Activated CD8-positive, alpha-beta T cell treated with anti-CD3 and anti-CD28 coated beads for 36 hours (primary cell): ENCODE data around the gene CEP164. TPM values are rescaled to one million over a fixed set of nuclear protein-coding genes. Genes with fewer than 3 reads are reported as not detected.

Experiments used
- ATAC-seq: fragments of 200-7000 bp; cut with Tn5 transposase; one replicate; pipeline ENCODE4 v1.10.0; 2021; ENCODE audit warnings: mild to moderate bottlenecking, moderate library complexity
- CTCF ChIA-PET: fragments of 350-600 bp; sonication (Branson Sonifier 250); formaldehyde crosslinking; loops from one replicate; lab custom pipeline; 2021; ENCODE audit warnings: antibody characterized with exemption; lab: Charles Lee
- POLR2A ChIA-PET: fragments of 350-600 bp; sonication (Branson Sonifier 250); formaldehyde crosslinking; loops from one replicate; lab custom pipeline; 2021; ENCODE audit warnings: antibody characterized with exemption; lab: Charles Lee
- DNase-seq: peaks from one replicate; pipeline ENCODE4 v3.0.0-alpha.2; 2020
- H3K27ac Mint-ChIP-seq: one replicate; pipeline ENCODE4 v1.8.0; 2021; ENCODE audit warnings: mild to moderate bottlenecking, mixed read lengths
- H3K27me3 Mint-ChIP-seq: one replicate; pipeline ENCODE4 v1.8.0; 2021; ENCODE audit warnings: mixed read lengths
- H3K36me3 Mint-ChIP-seq: one replicate; pipeline ENCODE4 v1.8.0; 2021; ENCODE audit warnings: low read depth, mixed read lengths
- H3K4me1 Mint-ChIP-seq: one replicate; pipeline ENCODE4 v1.8.0; 2021; ENCODE audit warnings: low read depth, mixed read lengths
- H3K4me3 Mint-ChIP-seq: one replicate; pipeline ENCODE4 v1.8.0; 2021; ENCODE audit warnings: mild to moderate bottlenecking, moderate library complexity, mixed read lengths
- H3K9me3 Mint-ChIP-seq: one replicate; pipeline ENCODE4 v1.8.0; 2021; ENCODE audit warnings: mixed read lengths
- intact Hi-C: fragments of 100-400 bp; cut with micrococcal nuclease; formaldehyde crosslinking; loops from one replicate; pipeline ENCODE4 v1.10.0; 2022
- total RNA-seq, 2 experiments: library from RNA; stranded (reverse); gene quantifications; one replicate each; pipeline ENCODE4 v1.2.3, GENCODE V29; 2021
- TF ChIP-seq, protein P1 (sequence below): fragments of 200-600 bp; IDR thresholded peaks from one replicate; pipeline ENCODE4 v1.8.0; 2022; ENCODE audit warnings: antibody characterized with exemption, mild to moderate bottlenecking

Gene CEP164
- total RNA-seq, 2 experiments from 2014 or later, result 24.0 to 25.5 TPM

DNA sequence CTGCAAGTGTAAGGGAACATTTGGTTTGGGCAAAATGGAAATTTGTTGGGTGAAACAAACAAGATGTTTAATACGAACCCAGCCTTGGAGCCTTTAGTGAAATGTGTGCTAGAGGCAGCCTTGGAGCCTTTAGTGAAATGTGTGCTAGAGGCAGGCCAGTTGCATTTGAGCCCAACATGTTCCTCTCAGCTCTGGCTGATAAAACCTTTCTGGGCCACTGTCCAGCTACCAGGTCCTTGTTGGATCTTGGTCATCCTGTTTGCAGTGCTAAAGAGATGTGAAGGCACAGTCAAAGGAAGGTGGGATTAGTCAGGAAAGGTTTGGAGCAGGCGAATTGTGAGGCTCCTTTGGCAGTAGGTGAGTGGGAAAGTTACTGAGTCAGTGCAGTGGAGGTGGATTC is 48.9 kb downstream of the CEP164 start:
- DNase-seq (no peak), ATAC-seq (no peak)
- TF ChIP-seq, protein P1, sequence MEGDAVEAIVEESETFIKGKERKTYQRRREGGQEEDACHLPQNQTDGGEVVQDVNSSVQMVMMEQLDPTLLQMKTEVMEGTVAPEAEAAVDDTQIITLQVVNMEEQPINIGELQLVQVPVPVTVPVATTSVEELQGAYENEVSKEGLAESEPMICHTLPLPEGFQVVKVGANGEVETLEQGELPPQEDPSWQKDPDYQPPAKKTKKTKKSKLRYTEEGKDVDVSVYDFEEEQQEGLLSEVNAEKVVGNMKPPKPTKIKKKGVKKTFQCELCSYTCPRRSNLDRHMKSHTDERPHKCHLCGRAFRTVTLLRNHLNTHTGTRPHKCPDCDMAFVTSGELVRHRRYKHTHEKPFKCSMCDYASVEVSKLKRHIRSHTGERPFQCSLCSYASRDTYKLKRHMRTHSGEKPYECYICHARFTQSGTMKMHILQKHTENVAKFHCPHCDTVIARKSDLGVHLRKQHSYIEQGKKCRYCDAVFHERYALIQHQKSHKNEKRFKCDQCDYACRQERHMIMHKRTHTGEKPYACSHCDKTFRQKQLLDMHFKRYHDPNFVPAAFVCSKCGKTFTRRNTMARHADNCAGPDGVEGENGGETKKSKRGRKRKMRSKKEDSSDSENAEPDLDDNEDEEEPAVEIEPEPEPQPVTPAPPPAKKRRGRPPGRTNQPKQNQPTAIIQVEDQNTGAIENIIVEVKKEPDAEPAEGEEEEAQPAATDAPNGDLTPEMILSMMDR, result no peak
- H3K27me3 Mint-ChIP-seq, result no peaks in the 10 kb centered on the region
- intact Hi-C loops, result no loop called here
- H3K27ac Mint-ChIP-seq, result no peak overlapping the region
- no peaks in the 10 kb centered on the region for H3K4me1 Mint-ChIP-seq
- no peaks in the 10 kb centered on the region for H3K9me3 Mint-ChIP-seq
- ChIA-PET CTCF (interaction anchor here (2.2 kb wide), 1 partner anchor 50 kb away, joined by 7 read pairs; no protein-coding TSS in a partner anchor), POLR2A (no interaction called here)
- peaks cover 16% of the 10 kb centered on the region for H3K36me3 Mint-ChIP-seq
- no peak overlapping the region for H3K4me3 Mint-ChIP-seq

DNA sequence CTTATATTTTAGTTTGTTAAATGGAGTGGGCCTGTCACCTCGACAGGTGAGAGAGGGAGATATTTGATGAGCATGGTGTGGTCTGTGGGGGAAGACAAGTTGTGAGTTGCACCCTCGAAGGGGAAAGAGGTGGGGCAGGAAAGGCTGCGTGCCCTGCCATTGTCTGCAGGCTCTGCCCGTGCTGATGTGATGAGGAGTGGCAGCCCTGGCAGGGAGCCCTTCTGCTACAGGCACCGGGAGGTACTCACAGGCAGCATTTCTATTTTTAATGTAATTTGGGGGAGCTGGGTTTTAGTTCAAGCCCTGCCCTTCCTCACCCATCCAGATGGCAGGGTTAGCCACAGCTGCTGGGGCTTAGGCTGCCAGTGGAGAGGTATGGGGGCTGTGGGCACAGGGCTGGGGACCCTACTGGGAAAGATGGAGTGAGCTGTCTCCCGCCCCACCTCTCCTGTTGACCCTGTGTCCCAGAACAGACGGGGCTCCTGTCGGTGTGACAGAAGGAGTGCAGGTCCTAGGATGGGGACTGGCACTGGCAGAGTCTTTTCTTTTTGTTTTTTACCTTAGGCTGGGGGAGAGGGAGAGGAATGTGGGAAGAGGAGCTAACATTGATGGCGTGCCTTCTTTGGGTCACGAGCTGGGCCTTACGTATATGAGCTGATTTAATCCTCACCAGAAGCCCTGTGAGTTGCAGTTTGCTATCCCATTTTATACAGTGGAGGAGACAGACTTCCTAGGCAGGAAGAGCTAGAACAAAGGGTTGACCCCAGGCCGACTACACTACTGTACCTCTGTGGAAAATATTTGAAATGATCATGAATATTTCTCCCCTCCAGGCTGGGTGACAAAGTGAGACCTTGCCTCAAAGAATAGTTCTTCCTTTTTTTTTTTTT is 51.6 kb downstream of the CEP164 start:
- ATAC-seq (no peak), DNase-seq (no peak)
- Mint-ChIP-seq H3K27ac (no peak overlapping the region), H3K9me3 (no peaks in the 10 kb centered on the region), H3K36me3 (peaks cover 7% of the 10 kb centered on the region), H3K4me1 (no peaks in the 10 kb centered on the region), H3K27me3 (no peaks in the 10 kb centered on the region), H3K4me3 (no peak overlapping the region)
- ChIA-PET POLR2A (interaction anchor here (0.8 kb wide), 1 partner anchor 11 kb away, joined by 6 read pairs; no protein-coding TSS in a partner anchor), CTCF (no interaction called here)
- TF ChIP-seq, protein P1, result no peak
- intact Hi-C loops, result no loop called here

DNA sequence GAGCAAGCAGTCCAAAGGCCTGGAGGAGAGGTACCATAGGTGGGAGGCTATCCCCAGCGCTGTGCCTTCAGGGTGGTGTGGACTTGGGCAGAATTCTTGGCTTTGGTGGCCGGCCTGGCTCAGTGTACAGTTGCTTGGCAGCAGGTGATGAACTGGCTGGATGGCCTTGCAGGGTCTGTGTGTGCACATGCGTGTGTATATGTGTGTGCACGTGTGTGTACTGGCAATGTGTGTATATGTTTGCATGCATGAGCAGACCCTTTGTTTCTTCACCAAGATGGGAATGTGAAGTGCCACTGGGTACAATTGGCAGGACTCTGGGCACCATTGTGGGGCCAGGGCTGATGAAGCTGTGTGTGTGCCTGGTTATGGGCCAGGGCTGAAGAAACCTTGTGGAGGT is 53.0 kb downstream of the CEP164 start:
- Mint-ChIP-seq H3K36me3 (peaks cover 4% of the 10 kb centered on the region), H3K27me3 (no peaks in the 10 kb centered on the region), H3K4me1 (no peaks in the 10 kb centered on the region), H3K4me3 (no peak overlapping the region), H3K27ac (no peak overlapping the region), H3K9me3 (no peaks in the 10 kb centered on the region)
- no peak for ATAC-seq
- intact Hi-C loops, result no loop called here
- ChIA-PET POLR2A (no interaction called here), CTCF (no interaction called here)
- DNase-seq, result no peak
- TF ChIP-seq, protein P1, result no peak

DNA sequence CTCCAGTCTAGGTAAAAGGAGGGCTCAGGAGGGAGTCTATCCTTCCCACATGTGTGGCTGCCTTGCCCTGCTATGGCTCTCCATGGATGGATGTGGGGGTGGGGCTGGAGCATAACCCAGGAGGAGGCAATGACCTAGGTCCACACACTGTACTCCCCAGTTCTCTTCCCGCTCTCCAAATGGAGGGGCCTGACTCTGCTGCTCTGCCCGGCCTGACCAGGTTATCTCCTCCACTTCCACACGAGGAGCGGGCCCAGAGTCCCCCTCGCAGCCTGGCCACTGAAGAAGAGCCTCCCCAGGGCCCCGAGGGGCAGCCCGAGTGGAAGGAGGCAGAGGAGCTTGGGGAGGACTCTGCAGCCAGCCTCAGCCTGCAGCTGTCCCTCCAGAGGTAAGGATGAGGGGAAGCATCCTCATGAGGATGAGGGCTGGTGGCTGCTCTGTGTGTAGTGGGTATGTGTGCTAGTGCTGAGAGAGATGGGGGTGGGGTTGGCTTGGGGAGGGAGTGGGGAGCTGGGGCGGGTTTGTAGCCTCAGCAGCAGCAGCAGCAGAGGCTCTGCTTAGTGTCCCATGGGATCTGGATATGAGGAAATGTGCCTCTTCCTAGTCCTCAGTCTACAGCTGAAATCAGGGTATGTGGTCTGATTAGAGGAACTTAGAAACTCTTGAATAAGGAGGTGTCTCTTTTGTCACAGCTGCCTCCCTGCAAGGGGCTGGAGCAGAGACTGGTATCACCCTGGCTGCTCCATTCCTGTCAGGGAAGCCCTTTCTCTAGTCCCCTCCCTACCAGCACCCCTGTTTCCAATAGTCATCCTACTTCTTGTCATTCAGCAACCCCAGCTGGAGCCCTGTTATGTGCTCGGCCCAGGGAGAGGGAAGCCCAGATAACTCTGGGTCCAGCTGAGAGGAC is 54.1 kb downstream of the CEP164 start:
- POLR2A ChIA-PET, result interaction anchor here (1.5 kb wide), 1 partner anchor 14 kb away, joined by 5 read pairs; no protein-coding TSS in a partner anchor
- no peak overlapping the region for H3K27ac Mint-ChIP-seq
- H3K4me1 Mint-ChIP-seq, result no peaks in the 10 kb centered on the region
- no peak for ATAC-seq
- no peaks in the 10 kb centered on the region for H3K36me3 Mint-ChIP-seq
- H3K9me3 Mint-ChIP-seq, result no peaks in the 10 kb centered on the region
- intact Hi-C loops, result no loop called here
- CTCF ChIA-PET, result no interaction called here
- no peaks in the 10 kb centered on the region for H3K27me3 Mint-ChIP-seq
- TF ChIP-seq, protein P1, result no peak
- H3K4me3 Mint-ChIP-seq, result no peak overlapping the region
- no peak for DNase-seq
